Thymus (tissue), 11 donors: ENCODE results near the gene ENC1. TPM values are rescaled to one million over a fixed set of nuclear protein-coding genes. Genes with fewer than 3 reads are reported as not detected.

Source experiments
- DNase-seq, 9 donors: peaks; one replicate each; pipeline ENCODE4 v3.0.0-alpha.2; 2013; ENCODE audit warnings: low spot score in 9 of 9, low read depth in 6 of 9, missing footprints in 1 of 9
- H3K27ac ChIP-seq, 2 donors: one replicate each; pipeline ENCODE4 v1.5.1; 2013; ENCODE audit warnings: control low read depth in 1 of 2, low read depth in 1 of 2, low read length in 1 of 2, mild to moderate bottlenecking in 1 of 2, moderate library complexity in 1 of 2
- H3K27me3 ChIP-seq, 2 donors: one replicate each; pipeline ENCODE4 v1.5.1; 2013; ENCODE audit warnings: low read length in 1 of 2; ENCODE audit not compliant: control insufficient read depth in 2 of 2, insufficient read depth in 1 of 2
- H3K36me3 ChIP-seq, 2 donors: one replicate each; pipeline ENCODE4 v1.5.1; 2013; ENCODE audit warnings: low read length in 1 of 2, mild to moderate bottlenecking in 1 of 2, moderate library complexity in 1 of 2; ENCODE audit not compliant: control insufficient read depth in 2 of 2, insufficient read depth in 2 of 2
- H3K4me1 ChIP-seq, 2 donors: one replicate each; pipeline ENCODE4 v1.5.1; 2013; ENCODE audit warnings: low read length in 2 of 2; ENCODE audit not compliant: control insufficient read depth in 2 of 2, insufficient read depth in 2 of 2
- H3K4me3 ChIP-seq, 2 donors: one replicate each; pipeline ENCODE4 v1.5.1; 2013; ENCODE audit warnings: low read length in 2 of 2, control low read depth in 1 of 2, mild to moderate bottlenecking in 1 of 2
- H3K9me3 ChIP-seq, 2 donors: one replicate each; pipeline ENCODE4 v1.5.1; 2013; ENCODE audit warnings: low read length in 1 of 2, mild to moderate bottlenecking in 1 of 2; ENCODE audit not compliant: control insufficient read depth in 2 of 2, insufficient read depth in 1 of 2
- WGBS: extraction: QIAGEN DNeasy Blood & Tissue Kit; methylation state at CpG from one replicate; pipeline ENCODE4 v1.1.7; 2013; 5-methylcytosine and 5-hydroxymethylcytosine counted together
- polyA plus RNA-seq: library from polyadenylated mRNA; stranded (reverse); fragments of 200-250 nt; gene quantifications from one replicate; pipeline ENCODE4 v1.2.3, GENCODE V29; 2013
- total RNA-seq: library from RNA; stranded (reverse); fragments of 120-200 nt; gene quantifications from one replicate; pipeline ENCODE4 v1.2.4, GENCODE V29; 2013
- donor health status: healthy.

The ENC1 gene
- total and polyA plus RNA-seq, 2 donors = 5.9 to 8.4 TPM

DNA sequence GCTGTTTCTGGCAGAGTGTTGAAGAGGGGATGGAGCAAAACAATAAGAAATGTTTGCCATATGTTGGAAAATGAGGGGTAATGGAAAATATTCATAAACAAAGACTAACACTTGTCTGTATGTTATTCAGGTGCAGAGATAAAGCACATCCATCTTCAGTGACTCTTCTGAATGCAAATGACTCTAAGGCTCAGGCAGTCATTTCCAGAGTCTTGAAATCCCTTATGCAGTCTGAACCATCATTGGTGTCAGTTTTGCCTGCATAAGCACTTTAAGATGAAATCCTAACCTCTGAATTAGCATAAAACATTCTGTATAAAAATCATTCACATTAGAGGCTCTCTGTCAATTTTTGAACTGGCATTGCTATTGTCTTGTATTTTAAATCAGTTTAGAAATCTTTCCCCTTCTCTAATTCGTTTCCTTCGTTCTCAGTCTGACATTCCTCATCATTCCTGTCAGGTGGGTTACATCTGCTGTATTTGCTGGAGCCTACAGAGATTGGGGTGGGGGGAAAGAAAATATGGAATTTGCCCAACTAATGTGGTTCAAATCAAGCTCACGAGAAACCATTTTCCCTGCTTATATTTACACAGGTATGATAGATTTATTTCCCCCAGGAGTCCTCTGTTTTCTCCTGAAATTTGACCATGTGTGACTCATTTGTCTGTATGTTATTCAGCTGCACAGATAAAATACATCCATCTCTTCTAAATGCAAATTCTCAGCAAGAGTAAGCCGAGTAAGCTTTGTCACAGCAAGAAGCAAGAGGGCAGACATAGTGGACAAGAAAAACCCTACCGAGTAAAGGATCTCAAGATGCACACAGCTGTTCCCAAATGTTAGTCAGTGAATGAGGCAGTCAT, 31.6 kb downstream of the ENC1 start:
- Histone ChIP-seq H3K27me3 (no peaks in the 10 kb centered on the region), H3K27ac (no peak overlapping the region), H3K4me1 (no peaks in the 10 kb centered on the region), H3K36me3 (no peaks in the 10 kb centered on the region), H3K4me3 (no peak overlapping the region), H3K9me3 (no peaks in the 10 kb centered on the region)
- 95% methylated on average over 5 of the region's 5 CpGs for WGBS
- DNase-seq = no peak

DNA sequence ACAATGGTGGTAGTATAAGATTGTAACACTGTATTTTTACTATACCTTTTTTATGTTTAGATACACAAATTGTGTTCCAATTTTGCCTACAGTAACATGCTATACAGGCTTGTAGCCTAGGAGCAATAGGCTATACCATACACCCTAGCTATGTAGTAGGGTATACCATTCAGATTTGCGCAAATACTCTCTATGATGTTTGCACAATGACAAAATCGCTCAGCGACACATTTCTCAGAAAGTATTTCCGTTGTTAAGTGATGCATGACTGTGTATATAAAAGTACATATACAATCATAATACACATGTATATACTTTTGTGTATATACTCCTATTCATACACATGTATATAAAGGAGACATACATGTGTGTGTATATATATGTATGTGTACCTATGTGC, 34.8 kb downstream of the ENC1 start:
- Histone ChIP-seq H3K4me1 (no peaks in the 10 kb centered on the region), H3K27ac (no peak overlapping the region), H3K36me3 (no peaks in the 10 kb centered on the region), H3K4me3 (no peak overlapping the region), H3K9me3 (no peaks in the 10 kb centered on the region), H3K27me3 (no peaks in the 10 kb centered on the region)
- 97% methylated on average over 4 of the region's 4 CpGs for WGBS
- DNase-seq = no peak

DNA sequence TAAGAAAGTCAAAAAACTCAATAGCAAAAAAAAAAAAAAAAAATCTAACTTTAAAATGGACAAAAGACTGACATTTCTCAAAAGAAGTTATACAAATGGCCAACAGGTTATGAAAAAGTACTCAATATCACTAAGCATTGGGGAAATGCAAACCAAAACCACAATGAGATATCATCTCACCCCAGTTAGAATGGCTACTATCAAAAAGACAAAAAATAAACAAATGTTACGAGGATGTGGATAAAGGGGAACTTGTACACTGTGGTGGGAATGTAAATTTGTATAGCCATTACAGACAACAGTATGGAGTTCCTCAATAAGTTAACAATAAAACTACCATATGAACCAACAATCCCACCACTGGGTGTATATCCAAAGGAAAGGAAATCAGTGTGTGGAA, 37.2 kb downstream of the ENC1 start:
- Histone ChIP-seq H3K27ac (no peak overlapping the region), H3K9me3 (no peaks in the 10 kb centered on the region), H3K4me1 (no peaks in the 10 kb centered on the region), H3K4me3 (no peak overlapping the region), H3K36me3 (no peaks in the 10 kb centered on the region), H3K27me3 (no peaks in the 10 kb centered on the region)
- WGBS = 10% methylated on average over 1 of the region's 1 CpG
- no peak for DNase-seq

DNA sequence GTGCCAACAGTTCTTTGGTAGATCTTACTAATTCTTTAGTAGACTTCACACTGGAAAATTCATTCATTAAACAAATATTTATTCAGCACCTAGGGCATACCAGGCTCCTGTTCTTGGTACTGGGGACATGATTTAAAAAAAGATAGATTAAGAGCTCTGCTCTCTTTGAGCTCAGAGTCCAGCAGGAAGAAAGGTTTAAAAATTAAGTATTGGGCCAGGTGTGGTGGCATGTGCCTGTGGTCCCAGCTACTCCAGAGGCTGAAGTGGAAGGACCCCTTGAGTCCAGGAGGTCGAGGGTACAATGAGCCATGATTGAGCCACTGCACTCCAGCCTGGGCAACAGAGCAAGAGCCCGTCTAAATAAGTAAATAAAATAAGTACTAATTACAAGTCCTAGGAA, 41.4 kb downstream of the ENC1 start:
- Histone ChIP-seq H3K27me3 (no peaks in the 10 kb centered on the region), H3K4me1 (no peaks in the 10 kb centered on the region), H3K27ac (no peak overlapping the region), H3K9me3 (no peaks in the 10 kb centered on the region), H3K4me3 (no peak overlapping the region), H3K36me3 (no peaks in the 10 kb centered on the region)
- 88% methylated on average over 2 of the region's 2 CpGs for WGBS
- DNase-seq = no peak

DNA sequence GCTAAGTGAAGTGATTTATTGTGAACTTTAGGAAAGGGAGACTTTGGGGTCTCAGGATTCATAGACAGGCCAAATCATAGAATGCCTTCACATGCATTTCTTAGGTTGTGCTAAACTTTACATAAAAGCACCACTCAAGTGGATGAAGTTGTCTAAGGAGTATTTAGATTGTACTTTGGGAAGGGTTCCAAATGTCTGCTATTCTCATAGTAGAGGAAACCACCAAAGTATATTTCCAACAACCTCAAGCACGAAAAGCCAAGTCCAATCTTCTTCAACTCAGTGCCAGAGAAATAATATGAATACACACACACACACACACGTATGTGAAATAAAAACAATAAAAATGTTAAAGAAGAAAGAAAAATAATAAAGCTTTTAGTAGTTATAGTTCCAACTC, 41.8 kb downstream of the ENC1 start:
- DNase-seq = no peak
- 89% methylated on average over 2 of the region's 2 CpGs for WGBS
- H3K27ac ChIP-seq = no peak overlapping the region
- H3K36me3 ChIP-seq = no peaks in the 10 kb centered on the region
- no peaks in the 10 kb centered on the region for H3K9me3 ChIP-seq
- no peaks in the 10 kb centered on the region for H3K27me3 ChIP-seq
- H3K4me3 ChIP-seq = no peak overlapping the region
- H3K4me1 ChIP-seq = no peaks in the 10 kb centered on the region

DNA sequence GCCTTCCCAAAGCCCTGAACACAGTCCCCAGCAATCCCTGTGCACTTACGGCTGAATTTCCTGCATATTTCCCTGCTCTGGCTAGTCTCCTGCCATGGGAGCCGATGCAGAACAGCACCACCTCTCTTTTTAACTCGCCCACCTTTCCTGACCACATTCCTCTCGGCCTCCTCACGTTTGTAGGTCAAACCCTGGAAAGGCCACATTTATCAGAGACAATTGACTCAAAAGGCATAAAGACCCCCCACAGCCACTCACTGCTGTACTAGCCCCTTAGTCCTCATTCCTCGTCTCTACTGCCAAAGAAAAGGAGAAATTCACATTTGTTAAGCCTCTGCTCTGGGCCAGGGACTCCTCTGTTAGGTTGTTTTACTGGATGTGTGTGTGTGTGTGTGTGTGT, 43.6 kb downstream of the ENC1 start:
- Histone ChIP-seq H3K27ac (no peak overlapping the region), H3K4me1 (no peaks in the 10 kb centered on the region), H3K27me3 (no peaks in the 10 kb centered on the region), H3K36me3 (no peaks in the 10 kb centered on the region), H3K4me3 (no peak overlapping the region), H3K9me3 (no peaks in the 10 kb centered on the region)
- 94% methylated on average over 6 of the region's 6 CpGs for WGBS
- no peak for DNase-seq

DNA sequence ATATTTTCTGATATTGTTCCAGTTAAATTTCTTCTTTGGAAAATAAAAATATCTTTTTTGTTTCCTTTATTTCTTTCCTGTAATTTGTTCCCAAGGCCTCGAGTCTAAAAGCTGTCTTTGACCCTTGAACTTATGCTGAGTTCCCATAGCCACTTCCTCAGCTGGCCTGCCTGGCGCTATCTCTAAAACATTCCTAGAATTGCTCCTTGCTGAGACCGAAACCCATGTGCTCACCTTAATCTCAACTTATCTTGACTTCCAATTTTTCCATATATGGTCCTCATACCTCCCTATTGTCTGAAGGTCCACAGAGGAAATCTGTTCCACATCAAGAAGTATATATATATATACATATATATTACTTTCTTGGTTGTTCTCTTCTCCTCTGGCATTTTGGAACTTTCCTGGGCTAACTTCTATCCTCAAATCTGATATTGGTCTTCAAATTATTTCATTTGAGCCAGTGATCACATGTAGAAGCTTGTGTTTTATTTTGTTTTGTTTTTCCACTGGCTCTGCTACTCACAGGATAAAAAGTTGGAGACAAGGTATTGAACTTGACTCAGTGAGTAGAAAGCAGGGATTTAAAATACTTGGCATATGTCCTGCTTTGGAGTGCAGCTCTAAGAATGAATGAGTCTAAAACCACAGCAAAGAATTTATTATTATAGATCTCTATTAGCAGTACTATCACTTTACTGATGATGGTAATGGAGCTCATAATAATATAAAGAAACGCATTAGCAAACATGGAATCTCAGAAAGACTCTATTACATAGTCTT, 45.2 kb downstream of the ENC1 start:
- Histone ChIP-seq H3K9me3 (no peaks in the 10 kb centered on the region), H3K27ac (no peak overlapping the region), H3K4me3 (no peak overlapping the region), H3K4me1 (no peaks in the 10 kb centered on the region), H3K36me3 (no peaks in the 10 kb centered on the region), H3K27me3 (no peaks in the 10 kb centered on the region)
- WGBS = 89% methylated on average over 4 of the region's 4 CpGs
- no peak for DNase-seq

DNA sequence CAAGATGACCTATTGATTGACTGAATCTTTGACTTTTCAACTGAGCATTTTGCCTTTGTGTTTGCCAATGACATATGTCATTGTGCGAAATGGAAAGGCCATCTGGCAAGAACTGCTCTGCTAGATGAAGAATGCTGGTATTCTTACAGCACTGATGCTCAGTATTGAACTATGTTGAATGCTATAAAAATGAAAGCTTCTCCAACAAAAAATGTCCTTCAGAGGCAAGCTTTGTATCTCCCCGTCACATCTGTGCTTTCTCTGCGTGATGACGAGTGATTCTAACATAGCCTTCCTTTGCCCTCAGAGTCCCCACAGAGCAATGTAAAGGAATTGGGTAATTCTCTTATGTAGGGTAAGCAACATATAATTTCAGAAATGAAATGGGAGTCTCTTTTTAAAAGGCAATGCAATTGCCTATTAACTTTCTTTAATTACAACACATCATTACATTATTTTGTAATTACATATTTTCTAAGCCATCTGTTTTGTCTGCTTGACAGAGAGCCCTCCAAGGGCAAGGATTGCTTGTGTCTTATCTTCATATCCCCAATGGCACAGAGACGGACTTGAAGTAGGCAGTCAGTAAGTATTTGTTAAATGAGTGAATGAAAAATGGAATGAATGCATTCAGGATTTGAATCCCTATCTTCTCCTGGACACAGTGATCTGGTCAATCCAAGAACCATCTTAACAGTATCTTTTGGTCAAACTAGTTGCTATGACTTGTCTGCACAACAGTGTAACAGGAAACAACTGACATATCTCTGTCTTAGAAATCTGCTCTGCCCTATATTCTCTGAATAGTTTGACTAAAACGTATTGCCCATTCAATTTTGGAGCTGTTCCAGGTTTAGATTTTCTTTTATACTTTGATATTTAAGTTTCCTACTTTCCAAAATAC, 46.1 kb downstream of the ENC1 start:
- DNase-seq = no peak
- no peak overlapping the region for H3K27ac ChIP-seq
- H3K36me3 ChIP-seq = no peaks in the 10 kb centered on the region
- no peak overlapping the region for H3K4me3 ChIP-seq
- no peaks in the 10 kb centered on the region for H3K4me1 ChIP-seq
- no peaks in the 10 kb centered on the region for H3K9me3 ChIP-seq
- H3K27me3 ChIP-seq = no peaks in the 10 kb centered on the region
- 88% methylated on average over 6 of the region's 6 CpGs for WGBS
